ENCODE data around the gene CRB3. TPM values are rescaled to one million over a fixed set of nuclear protein-coding genes. Genes with fewer than 3 reads are reported as not detected.

Gene CRB3
- total and polyA plus RNA-seq, 2 donors (not counting 3 experiments of a cell fraction or from before 2014, with no cell fraction given), result not detected

- H3K4me2 ChIP-seq (ENCODE audit: insufficient read depth, low read length), result no peak overlapping the region
- TF ChIP-seq MAX (IDR thresholded peaks at IDR 0.05; ENCODE audit: insufficient read depth, insufficient read length) (no peak), GATA2 (IDR thresholded peaks at IDR 0.05; ENCODE audit: insufficient read depth, insufficient read length, low read depth, low read length) (no peak), EZH2 (IDR thresholded peaks at IDR 0.05; ENCODE audit: borderline replicate concordance, low read depth, low read length, severe bottlenecking) (no peak), FOS (IDR thresholded peaks at IDR 0.05; ENCODE audit: borderline replicate concordance, insufficient read depth, low read length) (no peak), MYC (IDR thresholded peaks at IDR 0.05; ENCODE audit: low read depth, low read length) (no peak), POLR2A (IDR thresholded peaks at IDR 0.05; ENCODE audit: low read depth, low read length) (no peak), POLR2AphosphoS5 (IDR thresholded peaks at IDR 0.05; ENCODE audit: insufficient read depth, low read depth, low read length) (no peak), JUN (IDR thresholded peaks at IDR 0.05; ENCODE audit: borderline replicate concordance, insufficient read depth, insufficient read length, low read depth) (no peak)
- TF ChIP-seq, protein P1, sequence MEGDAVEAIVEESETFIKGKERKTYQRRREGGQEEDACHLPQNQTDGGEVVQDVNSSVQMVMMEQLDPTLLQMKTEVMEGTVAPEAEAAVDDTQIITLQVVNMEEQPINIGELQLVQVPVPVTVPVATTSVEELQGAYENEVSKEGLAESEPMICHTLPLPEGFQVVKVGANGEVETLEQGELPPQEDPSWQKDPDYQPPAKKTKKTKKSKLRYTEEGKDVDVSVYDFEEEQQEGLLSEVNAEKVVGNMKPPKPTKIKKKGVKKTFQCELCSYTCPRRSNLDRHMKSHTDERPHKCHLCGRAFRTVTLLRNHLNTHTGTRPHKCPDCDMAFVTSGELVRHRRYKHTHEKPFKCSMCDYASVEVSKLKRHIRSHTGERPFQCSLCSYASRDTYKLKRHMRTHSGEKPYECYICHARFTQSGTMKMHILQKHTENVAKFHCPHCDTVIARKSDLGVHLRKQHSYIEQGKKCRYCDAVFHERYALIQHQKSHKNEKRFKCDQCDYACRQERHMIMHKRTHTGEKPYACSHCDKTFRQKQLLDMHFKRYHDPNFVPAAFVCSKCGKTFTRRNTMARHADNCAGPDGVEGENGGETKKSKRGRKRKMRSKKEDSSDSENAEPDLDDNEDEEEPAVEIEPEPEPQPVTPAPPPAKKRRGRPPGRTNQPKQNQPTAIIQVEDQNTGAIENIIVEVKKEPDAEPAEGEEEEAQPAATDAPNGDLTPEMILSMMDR (IDR thresholded peaks at IDR 0.05; ENCODE audit: extremely low read depth in 1 of 2, insufficient read depth in 1 of 2, low read depth in 1 of 2, low read length in 2 of 2), result no peak
- no peak for DNase-seq (ENCODE audit: low read depth, low spot score)
- H3K4me1 ChIP-seq (ENCODE audit: control insufficient read depth, extremely low read depth, insufficient read depth, low read length), result no peaks in the 10 kb centered on the region
- H4K20me1 ChIP-seq (replicated peaks; ENCODE audit: control insufficient read depth, extremely low read depth, insufficient read depth, low read length), result no peaks in the 10 kb centered on the region
- no peak overlapping the region for H3K27ac ChIP-seq (ENCODE audit: insufficient read depth, low read depth, low read length)
- H3K4me3 ChIP-seq (replicated peaks in 1 of 3; ENCODE audit: insufficient read depth in 1 of 3, low read depth in 1 of 3, low read length in 3 of 3), result no peak overlapping the region
- no TSS peak for BruUV-seq (replicated peaks)
- intact Hi-C loops (cut with micrococcal nuclease) (no loop called here), dilution Hi-C loops (cut with MboI; ENCODE audit: extremely low pct_ligation_motif_present, low sequenced_read_pairs) (no loop called here)
- peaks cover 0 to 9% of the 10 kb centered on the region in 2 experiments for H3K27me3 ChIP-seq (ENCODE audit: control insufficient read depth in 2 of 2, insufficient read depth in 2 of 2, low read length in 2 of 2)
- ChIA-PET CTCF (interaction anchor here (0.9 kb wide), 1 partner anchor 10 kb away, joined by 4 read pairs; the partner anchor contains the start of gene DENND1C), POLR2A (no interaction called here)
- H3K9me1 ChIP-seq (replicated peaks; ENCODE audit: control insufficient read depth, extremely low read depth, insufficient read depth, low read length), result no peaks in the 10 kb centered on the region
- H3K9me3 ChIP-seq (replicated peaks; ENCODE audit: control insufficient read depth, insufficient read depth, low read length), result no peaks in the 10 kb centered on the region
- no peaks in the 10 kb centered on the region for H3K79me2 ChIP-seq (ENCODE audit: control insufficient read depth, insufficient read depth, low read length)
- H3K36me3 ChIP-seq (ENCODE audit: control insufficient read depth in 2 of 2, extremely low read depth in 1 of 2, insufficient read depth in 2 of 2, low read length in 2 of 2), result no peaks in the 10 kb centered on the region
- FAIRE-seq, result no peak
- no peak overlapping the region for H2AFZ ChIP-seq (ENCODE audit: low read depth, low read length)
- H3K9ac ChIP-seq (replicated peaks; ENCODE audit: extremely low read depth, insufficient read depth, low read length), result no peak overlapping the region
These were observed 7.0 kb downstream of the CRB3 start for GRCh38 chr19:6471076-6471475.

Data from endothelial cell of umbilical vein (primary cell).